Right lobe of liver (tissue), 4 donors: ENCODE data around the gene SPSB3.
"Not testable (repeated sequence)": the region's sequence is repeated elsewhere in the genome, so short reads cannot be mapped to it uniquely, and the experiment has no call there.

ENCODE experiments used
- CTCF ChIP-seq, 4 donors: fragments of 200-600 bp in 3 of 4; fragments of 450-650 bp in 1 of 4; IDR thresholded peaks; one replicate each; pipeline versions ENCODE4 v1.5.1 to v1.8.0; 2016 to 2022; ENCODE audit warnings: antibody characterized with exemption in 4 of 4, mild to moderate bottlenecking in 2 of 4
- POLR2A ChIP-seq: fragments of 450-650 bp; IDR thresholded peaks from one replicate; pipeline ENCODE4 v1.6.1; 2017; ENCODE audit warnings: antibody characterized with exemption, mild to moderate bottlenecking
- donor health status: DM: no; HTN: no; CAD: no.
- donor health status: DM: no; HTN: no; CAD: no.
- donor health status: DM: no; HTN: yes; CAD: no.

- TF ChIP-seq CTCF (IDR thresholded peaks at IDR 0.05); POLR2A: not testable (repeated sequence)
Measured at GRCh38 chr16:1732551-1732987, 49.8 kb downstream of the SPSB3 start.
